NCI-H2029 treated with DMSO at 0.1 percent for 48 hours (cell line): ENCODE results near the gene LINC00237.

Experiments
- DNase-seq: peaks from one replicate; lab custom pipeline; 2025; lab: John Stamatoyannopoulos, UW

The LINC00237 gene

DNA sequence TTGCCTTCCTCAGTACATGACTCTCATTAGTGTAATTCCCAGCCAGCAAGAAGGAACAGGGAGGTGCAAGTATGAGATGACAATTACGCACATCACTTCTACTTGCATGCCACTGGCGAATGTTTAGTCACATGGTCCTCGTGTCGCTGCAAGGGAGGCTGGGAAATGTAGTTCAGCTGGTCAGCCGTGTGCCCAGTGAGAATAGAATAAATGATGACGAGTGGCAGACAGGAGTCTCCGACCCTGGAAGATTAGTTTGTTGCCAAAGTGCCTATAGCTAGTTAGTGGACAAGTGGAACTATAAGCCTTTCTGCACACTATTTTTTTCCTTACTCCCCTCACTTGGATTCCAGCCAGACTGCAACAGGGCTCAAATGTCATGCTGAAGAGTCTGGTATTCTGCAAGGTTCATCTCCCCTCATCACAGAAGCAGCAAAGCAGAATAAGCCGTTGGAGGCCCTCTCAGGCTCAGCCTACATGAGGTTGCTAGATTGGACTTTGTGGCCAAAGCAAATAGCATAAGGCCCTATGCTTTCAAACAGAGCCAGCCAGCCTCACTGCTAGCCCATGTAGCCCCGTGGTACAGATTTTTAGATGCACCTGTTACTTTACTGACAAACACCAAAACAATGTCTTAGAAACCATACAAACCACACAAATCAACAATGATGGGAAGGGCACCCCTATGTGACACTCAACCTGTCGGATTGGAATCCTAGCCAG, 9.7 kb downstream of the LINC00237 start:
- peak; percentile 85 for DNase-seq

DNA sequence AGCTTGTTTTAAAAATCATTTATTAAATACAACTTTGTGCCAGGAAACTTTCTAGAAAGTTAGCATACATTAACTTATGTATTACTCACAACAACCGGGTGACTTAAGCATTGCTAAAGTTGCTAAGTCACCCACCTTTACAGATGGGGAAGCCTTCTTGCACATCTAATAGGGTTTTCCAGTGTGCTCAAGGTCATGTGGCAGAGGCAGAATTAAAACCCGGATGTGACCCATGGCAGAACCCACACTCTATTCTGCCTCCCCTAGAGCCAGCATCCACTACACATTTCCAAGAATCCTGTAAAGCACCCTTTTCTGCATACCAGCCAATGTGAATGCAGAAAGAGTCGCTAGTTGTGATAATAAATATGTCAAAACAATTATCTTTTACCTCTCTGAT, 13.4 kb downstream of the LINC00237 start:
- no peak for DNase-seq

DNA sequence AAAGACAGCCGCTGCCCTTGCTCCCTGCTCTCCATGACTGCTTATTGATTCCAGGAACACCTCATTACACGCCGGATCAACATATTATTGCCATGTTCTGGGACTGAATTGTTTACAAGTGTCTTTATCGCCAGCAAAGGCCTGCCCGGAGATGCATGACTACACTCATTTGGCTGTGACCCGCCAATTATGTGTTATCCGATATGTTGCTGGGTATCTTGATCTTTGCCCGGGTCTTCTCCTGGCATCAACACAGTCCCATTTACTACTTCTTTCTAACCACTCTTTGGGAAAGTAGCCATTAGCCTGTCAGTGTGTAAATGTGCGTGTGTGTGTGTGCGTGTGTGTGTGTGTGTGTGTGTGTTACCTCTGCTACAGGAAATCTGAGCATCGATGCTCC, 15.4 kb downstream of the LINC00237 start:
- DNase-seq, result peak; percentile 29

DNA sequence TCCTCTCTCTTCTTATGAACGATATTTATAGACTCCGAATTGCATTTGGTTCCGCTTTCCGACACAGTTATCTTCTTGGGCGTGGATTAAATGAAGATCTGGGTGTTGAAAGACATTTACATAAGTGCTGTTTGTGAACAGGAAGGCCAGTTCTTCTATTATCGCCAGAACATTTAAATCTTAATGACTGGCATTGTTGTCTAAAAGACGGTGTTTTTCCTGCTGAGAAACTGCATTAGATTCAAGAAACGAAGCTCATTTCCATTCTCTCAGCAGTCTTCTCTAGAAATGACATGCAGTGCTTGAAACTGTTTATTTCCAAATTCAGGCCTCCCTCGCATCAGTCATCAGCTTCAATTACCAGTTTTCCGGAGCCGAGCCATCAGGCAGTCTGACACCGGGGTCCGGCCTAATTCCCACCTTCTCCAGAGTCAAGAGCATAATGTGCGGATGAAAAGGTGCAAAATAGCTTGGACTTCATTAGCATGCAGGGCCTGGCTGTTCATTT, 16.0 kb downstream of the LINC00237 start:
- DNase-seq, result no peak

DNA sequence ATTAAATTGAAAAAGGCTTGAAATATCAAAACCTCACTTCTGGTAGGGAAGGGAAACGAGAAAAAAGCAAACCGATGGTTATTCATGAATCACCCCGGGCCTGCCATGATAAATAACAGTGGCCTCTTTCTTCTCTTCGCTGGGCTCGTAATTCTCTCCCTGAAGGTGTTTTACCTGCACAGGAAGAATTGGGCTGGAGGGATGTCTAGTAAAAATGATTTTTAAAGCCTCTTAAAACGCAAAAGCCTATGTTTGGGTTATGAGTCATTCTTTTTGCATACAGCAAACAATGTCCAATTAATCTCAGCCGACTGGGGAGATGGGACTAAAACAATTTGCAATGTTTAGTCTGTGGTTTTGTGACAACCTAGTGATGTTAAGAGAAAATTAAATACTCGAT, 16.8 kb downstream of the LINC00237 start:
- peak; percentile 27 for DNase-seq

DNA sequence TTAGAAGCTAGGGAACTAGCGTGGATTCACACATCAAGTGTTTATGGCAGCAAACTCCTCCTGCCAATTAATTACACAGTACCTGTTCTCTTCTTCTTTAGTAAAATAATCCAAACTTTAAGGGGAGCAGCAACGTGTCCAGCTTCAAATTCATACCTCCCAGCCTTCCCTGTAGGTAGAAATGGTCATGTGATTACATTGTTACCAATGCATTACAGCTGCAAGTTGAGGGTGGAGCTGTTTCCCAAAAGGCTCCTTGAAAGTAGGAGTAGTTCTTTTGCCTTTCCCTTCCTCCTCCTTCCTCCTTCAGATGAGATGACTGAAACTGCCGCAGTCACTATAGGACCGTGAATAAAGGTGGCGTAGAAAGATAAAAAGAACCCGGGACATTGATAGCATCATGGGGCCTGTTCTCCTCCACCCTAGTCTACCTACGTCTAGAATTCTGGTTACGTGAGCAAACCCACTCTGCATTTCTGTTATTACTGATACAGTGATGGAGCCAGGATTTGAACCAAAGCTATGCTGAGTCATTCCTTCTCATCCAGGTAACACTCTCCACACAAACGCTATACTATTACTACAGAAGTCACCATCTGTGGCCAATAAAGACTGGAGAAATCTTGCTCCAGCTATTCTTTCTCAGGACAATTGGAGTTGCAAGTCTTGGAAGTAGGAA, 18.2 kb downstream of the LINC00237 start:
- DNase-seq, result no peak

DNA sequence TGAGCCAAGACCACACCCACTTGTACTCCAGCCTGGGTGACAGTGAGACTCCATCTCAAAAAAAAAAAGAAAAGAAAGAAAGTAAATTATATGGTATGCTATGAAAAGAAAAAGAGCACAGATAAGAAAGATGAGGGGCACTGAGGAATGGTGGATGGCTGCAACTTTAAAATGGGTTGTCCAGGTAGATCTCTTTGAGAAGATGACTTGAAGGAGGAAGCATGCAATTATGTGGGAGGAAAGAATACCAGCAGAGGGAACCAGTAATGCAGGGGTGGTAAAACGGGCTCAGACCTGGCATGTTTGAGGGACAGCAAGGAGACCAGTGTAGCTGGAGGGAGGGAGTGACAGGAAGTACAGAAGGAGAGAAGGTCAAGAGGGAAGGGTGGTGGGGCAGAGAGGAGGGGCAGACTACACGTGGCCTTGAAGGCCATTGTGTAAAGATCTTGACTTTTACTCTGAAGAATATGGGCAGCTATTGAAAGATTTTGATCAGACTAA, 22.3 kb downstream of the LINC00237 start:
- DNase-seq, result no peak

DNA sequence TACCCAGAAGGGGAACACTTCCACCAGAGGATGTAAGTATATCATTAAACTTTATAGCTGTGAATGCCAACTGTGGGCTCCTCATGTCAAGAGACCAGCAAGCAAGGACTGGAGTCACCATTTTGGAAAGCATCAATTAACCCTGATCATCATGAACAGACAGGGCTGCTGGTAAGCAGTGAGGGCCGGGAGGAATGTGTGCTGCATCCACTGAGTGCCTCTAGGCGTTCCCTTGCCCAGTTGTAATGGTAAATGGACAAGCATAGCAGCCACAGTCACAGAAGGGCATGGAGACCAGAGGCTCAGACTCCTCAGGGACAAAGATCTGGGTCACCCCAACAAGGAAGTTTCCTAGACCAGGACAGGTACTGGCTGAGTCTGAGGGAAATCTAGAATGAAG, 23.6 kb downstream of the LINC00237 start:
- DNase-seq, result no peak

DNA sequence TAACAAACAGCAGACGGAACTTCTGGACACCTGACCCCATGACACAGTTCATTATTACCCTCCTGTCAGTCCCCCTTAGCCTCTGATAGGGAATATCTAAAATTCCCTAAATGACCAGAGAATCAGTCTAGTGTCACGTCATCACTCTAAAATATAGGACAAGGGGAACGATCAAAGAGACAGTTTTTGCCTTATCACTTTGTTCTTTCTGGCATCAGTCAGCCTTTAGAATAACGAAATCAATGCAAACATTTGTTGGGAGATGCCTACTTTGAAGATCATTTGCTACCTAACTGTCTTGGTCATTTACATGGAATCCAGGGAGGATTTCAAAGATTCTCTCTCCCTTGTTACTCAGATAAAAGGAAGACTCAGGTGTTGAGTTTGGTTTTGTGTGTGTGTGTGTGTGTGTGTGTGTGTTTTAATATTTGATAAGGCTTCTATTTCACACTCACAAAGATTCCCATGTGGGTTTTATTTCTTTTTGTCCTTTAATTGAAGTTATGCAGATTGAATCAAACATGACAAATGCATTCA, 28.3 kb downstream of the LINC00237 start:
- no peak for DNase-seq

DNA sequence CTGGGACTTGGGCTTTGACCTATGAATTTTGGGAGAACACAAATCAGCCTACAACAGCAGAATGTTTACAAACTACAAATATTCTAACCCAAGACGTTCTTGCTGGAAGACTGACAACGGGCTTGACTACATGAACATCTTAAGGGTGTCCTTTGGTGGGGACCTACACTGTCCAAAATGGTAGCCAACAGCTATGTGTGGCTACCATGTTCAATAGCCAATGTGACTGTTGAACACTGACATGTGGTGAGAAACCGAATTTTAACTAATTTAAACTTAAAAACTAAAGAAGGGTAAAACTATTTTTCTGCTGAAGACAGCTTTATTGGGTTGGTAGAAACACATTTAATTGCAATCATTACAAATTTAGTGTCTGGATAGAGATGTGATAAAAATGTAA, 30.1 kb downstream of the LINC00237 start:
- no peak for DNase-seq

DNA sequence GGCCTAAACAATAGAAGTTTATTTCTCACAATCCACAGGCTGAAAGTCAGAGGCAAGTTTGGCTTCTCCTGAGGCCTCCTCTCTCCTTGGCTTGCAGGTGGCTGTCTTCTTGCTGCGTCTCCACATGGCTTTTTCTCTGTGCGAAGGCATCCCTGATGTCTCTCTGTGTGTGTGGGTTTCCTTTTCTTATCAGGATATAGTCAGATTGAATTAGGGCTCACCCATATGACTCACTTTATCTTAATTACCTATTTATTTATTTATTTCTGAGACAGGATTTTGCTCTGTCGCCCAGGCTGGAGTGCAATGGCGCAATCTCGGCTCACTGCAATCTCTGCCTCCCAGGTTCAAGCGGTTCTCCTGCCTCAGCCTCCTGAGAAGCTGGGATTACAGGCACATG, 30.7 kb downstream of the LINC00237 start:
- DNase-seq, result no peak

DNA sequence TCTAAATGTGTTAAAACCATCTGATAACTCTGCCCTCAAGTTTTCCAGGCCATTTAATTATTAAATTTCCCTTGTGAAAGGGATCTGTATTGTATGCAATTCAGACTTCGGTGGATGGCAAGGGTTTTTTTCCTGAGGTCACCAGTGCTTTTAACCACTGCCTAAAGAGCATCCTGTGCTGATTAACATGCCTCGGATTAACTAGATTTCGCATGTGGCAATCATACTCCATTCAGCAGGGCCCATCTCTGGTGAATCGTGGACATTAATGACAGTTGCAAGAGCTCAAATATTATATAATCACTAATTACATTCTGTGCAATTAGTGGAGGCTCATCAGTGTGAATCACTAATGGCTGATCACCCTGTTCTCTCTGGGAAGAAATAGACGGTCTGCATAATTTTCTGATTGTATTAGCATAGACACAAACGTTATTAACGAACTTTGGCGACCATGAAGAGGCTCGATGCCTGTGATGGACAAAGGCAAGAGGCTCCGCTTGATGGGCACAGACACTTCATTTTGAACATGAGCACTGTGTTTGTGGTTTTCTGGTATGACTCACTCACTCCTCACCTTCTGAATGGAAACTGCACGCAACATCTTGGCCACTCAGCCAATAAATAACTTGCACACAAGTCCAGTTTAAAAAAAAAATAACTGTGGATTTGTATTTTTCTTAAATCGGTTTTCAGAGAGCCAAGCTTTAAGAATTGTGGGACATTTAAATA, 31.4 kb downstream of the LINC00237 start:
- DNase-seq, result peak; percentile 12

DNA sequence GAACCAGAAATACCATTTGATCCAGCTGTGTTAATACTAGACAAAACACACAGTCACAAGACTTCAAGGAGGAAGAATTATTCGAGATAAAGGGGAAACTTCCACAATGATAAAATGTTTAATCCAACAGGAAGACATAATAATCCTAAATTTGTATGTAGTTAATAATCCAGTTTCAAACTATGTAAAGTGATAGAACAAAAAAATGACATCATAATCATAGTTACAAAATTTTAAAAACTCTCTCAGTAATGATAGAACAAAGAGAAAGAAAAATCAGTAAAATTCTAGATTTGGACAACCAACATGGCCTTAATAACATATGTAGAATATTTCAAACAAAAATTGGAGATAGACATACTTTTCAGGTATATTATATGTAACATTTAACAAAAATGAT, 38.9 kb downstream of the LINC00237 start:
- DNase-seq, result no peak

DNA sequence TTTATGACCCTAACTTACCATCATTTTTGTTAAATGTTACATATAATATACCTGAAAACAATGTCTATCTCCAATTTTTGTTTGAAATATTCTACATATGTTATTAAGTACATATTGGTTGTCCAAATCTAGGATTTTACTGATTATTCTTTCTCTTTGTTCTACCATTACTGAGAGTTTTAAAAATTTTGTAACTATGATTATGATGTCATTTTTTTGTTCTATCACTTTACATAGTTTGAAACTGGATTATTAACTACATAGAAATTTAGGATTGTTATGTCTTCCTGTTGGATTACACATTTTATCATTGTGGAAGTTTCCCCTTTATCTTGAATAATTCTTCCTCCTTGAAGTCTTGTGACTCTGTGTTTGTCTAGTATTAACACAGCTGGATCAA, 41.2 kb downstream of the LINC00237 start:
- DNase-seq, result no peak

DNA sequence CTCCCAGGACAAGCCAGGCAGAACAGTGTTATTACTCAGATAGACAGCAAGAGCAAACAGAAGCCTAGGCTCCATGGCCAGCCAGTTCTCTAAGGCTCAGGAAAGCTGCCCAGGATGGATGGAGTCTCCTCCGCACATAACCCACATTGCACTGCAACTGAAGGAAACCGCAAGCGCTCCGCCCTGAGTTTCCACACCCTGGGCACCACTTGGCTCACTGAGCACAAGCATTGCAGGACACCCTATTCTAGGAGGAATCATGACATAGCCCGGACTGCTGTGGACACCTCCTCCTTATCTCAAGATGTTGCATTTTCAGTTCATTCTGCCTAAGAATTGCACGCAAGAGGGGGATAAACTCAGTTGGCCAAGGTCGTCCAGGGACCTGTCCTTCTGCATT, 42.9 kb downstream of the LINC00237 start:
- no peak for DNase-seq

DNA sequence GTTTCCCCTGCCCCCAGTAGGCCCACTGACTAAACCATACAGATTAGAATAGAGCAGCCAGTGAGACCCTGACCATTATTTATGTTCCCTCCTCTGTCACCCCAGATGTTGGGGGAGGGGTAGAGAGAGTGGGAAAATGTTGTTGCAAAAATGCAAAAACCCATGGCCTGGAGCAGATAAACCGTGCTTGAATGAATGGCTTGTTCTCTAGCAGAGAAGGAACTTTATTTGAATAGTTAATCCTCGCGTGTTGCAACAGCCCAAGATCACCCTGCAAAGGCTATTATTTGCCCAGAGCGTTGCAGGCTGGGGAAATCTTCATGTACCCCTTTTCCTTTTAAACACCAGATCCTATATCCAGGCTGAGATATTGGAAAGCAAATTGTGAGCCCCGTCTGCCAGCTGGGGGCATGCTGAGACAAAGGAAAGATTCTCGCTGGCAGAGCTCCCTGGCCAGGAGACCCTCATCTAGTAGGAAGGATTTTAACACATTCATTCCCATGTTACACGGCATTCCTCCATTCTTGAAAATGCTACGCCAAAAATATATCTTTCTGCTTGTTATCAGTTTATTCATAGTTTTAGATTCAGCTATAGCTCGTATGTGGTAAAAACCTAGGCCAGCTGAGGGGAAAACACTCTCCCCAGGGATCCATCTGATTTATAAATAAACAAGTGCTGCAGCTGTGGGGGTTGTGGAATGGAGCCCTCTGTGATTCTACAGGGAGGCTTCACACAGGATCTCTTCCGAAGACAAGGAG, 53.0 kb downstream of the LINC00237 start:
- DNase-seq, result no peak

DNA sequence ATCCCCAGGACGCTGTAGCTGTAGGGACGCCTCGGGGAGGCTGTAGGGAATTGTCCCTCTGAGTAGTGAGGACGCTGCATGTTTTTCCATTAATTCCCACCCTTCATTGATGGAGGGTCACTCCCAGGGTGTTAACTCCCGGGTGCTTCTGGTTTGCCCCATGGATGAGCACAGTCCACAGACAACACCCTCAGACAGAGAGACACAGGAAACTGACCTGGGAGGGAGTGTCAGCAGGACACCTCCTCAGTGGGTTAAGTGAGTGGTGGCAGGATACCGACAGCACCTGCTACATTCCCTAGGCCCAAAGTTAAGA, 53.5 kb downstream of the LINC00237 start:
- no peak for DNase-seq

DNA sequence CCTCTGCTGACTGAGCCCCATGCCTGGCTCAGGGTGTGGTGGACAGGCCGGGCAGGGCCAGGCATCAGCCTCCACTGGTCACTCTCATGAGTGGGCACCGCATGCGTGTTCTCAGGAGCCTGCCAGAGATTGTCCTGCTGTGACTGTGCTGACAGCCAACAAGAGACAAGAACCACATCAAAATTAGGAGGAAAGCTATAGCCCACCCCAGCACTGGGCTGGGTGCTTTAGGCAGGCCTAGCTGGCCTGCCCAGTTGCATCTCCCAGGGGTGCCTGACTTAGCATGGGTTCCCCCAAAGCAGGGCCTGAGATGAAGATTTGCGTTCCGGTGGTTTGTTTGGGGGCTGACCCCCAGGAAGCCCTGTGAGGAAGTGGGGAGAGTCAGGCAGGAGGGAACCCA, 53.9 kb downstream of the LINC00237 start:
- no peak for DNase-seq

DNA sequence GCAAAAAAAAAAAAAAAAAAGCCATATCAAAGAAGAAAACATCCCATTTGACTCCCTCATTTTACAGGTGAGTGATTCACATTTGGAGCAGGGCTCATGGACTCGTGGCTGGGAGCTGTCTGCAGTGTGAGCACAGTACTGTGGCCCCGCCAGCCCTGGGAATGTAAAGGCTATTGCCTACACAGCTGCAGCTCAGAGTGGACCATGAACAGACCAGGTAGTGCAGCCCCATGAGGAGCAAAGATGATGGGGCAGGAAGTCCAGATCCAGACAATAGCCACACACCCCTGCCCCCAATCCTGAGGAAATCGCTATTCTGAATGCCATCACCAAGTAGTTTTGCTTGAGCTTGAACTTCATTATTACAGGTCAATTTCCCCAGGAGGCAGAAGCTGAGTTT, 55.4 kb downstream of the LINC00237 start:
- no peak for DNase-seq

DNA sequence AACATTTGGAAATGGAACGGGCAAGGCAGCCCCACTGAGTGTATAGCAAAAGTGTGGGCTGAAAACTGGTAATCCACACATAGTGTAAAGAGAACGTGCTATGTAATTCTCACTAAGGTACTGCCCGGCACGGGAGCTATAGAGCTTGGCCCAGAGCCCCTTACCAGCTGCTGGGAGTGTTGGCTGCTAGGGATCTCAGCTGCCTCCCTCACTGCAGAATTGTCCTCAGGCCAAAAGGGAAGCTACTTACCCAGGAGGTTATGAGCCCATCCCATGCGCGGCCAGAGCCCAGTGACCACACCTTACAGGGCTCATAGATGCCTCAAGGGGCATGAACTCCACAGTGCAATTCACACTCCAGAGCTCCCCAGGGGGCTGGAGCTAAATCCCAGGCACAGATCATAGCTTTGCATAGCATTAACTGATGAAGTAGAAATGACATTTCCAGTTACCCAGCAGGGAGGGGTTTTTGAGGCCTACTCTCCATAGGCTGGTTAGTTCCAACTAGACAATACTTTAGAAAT, 56.8 kb downstream of the LINC00237 start:
- DNase-seq, result no peak

DNA sequence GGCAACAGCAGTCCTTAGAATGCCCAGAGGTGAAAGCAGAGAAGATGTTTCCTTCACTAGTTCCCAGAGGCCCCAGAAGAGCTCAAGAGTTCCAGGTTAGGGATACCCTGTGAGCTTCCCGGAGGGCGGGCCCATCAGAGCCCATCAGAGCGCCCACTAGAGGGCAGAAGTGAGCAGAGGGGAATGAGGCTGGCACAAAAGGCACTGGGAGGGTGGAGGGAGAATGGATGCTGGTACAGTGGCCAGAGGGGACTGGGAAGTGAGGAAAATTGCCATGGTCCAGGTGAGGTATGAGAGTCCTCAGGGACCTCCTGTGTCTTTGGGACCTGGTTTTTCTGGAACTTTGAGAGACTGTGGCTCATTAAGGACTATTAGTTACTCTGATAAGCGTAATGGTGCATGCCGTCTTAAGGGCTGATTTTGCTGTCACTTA, 57.3 kb downstream of the LINC00237 start:
- peak; percentile 31 for DNase-seq

DNA sequence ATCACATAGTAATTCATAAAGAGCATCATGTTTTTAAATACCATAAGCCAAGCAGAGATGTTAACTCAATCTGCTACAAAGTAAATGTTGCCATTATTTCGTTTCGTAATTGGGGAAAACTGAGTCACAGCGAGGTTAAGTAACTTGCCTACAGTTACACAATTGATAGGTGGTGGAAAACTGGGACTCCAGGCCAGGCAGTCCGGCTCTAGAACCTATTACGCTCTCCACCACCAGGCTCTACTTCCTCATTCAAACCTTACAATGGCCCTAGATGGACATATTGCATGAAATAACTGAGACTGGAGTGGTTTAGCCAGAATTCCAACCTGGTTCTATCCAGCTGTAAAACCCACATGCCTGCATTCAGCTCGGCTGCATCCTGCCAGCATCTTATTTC, 58.2 kb downstream of the LINC00237 start:
- no peak for DNase-seq
